Measurements from ENCODE around the gene COPG2.
"Not testable (repeated sequence)": the region's sequence is repeated elsewhere in the genome, so short reads cannot be mapped to it uniquely, and the experiment has no call there.

Gene COPG2

GRCh38 chr7:130648580-130648979 lies 20.0 kb downstream of the COPG2 start:
- DNase-seq = no peak

GRCh38 chr7:130642383-130642782 lies 26.2 kb downstream of the COPG2 start:
- DNase-seq = no peak

- DNase-seq = no peak
These were observed 27.1 kb downstream of the COPG2 start for GRCh38 chr7:130641497-130641896.

GRCh38 chr7:130641040-130641439 lies 27.5 kb downstream of the COPG2 start:
- no peak for DNase-seq

GRCh38 chr7:130639388-130639787 lies 29.2 kb downstream of the COPG2 start:
- DNase-seq = no peak

- DNase-seq = no peak
These were observed 36.4 kb downstream of the COPG2 start for GRCh38 chr7:130632111-130632510.

GRCh38 chr7:130628901-130629300 lies 39.6 kb downstream of the COPG2 start:
- DNase-seq = no peak

- DNase-seq = no peak
These were observed 40.8 kb downstream of the COPG2 start for GRCh38 chr7:130627775-130628174.

GRCh38 chr7:130622866-130623265 lies 45.7 kb downstream of the COPG2 start:
- DNase-seq = no peak

- DNase-seq = no peak
These were observed 53.0 kb downstream of the COPG2 start for GRCh38 chr7:130615583-130615982.

- DNase-seq = no peak
These were observed 54.1 kb downstream of the COPG2 start for GRCh38 chr7:130614449-130614848.

GRCh38 chr7:130611218-130611617 lies 57.3 kb downstream of the COPG2 start:
- no peak for DNase-seq

GRCh38 chr7:130607066-130607465 lies 61.5 kb downstream of the COPG2 start:
- not testable (repeated sequence) for DNase-seq

GRCh38 chr7:130606161-130606560 lies 62.4 kb downstream of the COPG2 start:
- no peak for DNase-seq

- DNase-seq = no peak
These were observed 70.5 kb downstream of the COPG2 start for GRCh38 chr7:130598056-130598455.

GRCh38 chr7:130595986-130596385 lies 72.6 kb downstream of the COPG2 start:
- DNase-seq = no peak

GRCh38 chr7:130593033-130593432 lies 75.5 kb downstream of the COPG2 start:
- no peak for DNase-seq

- not testable (repeated sequence) for DNase-seq
These were observed 77.1 kb downstream of the COPG2 start for GRCh38 chr7:130591464-130591863.

- DNase-seq = not testable (repeated sequence)
These were observed 82.6 kb downstream of the COPG2 start for GRCh38 chr7:130585932-130586331.

- DNase-seq = not testable (repeated sequence)
These were observed 93.4 kb downstream of the COPG2 start for GRCh38 chr7:130575110-130575509.

- DNase-seq = not testable (repeated sequence)
These were observed 98.4 kb downstream of the COPG2 start for GRCh38 chr7:130570144-130570543.

- no peak for DNase-seq
These were observed 101.7 kb downstream of the COPG2 start for GRCh38 chr7:130566898-130567280.

GRCh38 chr7:130566168-130566897 lies 102.2 kb downstream of the COPG2 start:
- DNase-seq = no peak

- DNase-seq = no peak
These were observed 107.6 kb downstream of the COPG2 start for GRCh38 chr7:130560972-130561371.

- no peak for DNase-seq
These were observed 109.4 kb downstream of the COPG2 start for GRCh38 chr7:130559184-130559583.
